Hepatic stellate cell (primary cell): ENCODE results near the gene AK8.
"Not testable (repeated sequence)": the region's sequence is repeated elsewhere in the genome, so short reads cannot be mapped to it uniquely, and the experiment has no call there.

ENCODE experiments used
- DNase-seq: peaks from one replicate; pipeline ENCODE4 v3.0.0; 2011; ENCODE audit warnings: low spot score

Gene AK8

DNA sequence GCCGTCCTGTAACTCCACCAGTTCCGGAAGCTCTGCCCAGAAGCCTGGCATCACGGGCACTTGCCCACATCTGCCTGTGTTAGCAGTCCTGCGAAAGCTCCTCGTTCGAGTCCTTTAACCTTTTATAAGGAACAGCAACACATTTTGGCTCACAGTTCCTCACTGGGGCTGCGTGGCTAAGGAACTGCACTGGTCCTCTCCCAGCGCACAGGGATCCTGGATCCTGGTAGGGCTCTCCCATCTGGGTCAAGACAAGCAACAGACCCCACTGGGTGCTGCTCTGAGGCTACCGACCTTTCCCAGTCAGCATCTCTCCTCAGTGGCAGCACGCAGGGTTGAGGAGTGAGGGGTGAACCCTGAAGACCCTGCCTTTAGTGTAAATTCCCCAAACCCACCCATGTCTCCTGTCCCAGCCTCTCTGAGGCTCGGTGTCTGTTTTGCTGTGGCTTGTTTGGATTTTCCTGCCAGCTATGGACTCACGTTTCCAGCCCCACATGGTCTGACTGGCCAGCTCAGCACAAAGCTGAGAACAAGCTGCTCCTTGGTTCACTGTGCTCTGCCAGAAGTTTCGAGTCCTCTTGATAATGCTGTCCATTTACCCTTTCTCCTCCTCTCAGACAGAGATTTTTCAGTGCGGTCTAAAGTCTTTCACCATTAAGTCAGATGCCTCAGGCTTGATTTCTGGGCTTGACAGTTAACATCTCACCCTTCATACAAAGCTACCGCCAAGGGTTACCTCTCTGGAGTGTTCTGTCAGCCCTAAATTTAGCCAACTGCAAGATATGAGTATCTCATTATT is 80.0 kb downstream of the AK8 start:
- DNase-seq: no peak

GRCh38 chr9:132795511-132796303 is 82.4 kb downstream of the AK8 start:
- no peak for DNase-seq

DNA sequence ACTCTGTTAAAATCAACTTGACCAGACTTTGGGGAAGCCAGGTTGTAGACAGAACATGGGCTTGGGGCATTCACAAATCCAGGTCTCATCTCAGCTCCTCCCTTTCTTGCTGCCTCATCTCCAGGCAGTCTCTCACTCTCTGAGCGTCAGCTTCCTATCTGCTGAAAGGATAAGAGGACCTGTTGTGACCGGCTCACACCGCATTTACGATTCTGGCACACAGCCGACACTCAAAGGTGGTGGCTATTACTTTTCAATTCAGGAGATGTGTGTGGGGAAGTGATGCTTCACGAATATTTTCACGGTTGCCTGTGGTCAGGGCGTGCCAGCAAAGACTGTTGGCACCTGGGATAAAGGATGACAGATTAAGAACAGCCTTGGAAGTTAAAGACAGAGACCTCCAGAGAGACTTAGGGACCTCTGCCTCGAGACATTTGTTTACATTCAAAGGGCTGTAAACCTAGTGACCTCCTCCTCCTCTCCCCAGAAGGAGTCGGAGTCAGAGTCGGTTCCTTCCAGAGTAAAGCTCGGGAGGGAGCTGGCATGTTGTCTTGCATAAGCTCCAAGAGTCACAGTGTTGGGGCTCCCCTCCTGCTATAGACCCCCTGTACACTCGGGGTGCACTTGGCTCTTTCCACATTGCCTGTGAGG is 83.2 kb downstream of the AK8 start:
- DNase-seq: no peak

DNA sequence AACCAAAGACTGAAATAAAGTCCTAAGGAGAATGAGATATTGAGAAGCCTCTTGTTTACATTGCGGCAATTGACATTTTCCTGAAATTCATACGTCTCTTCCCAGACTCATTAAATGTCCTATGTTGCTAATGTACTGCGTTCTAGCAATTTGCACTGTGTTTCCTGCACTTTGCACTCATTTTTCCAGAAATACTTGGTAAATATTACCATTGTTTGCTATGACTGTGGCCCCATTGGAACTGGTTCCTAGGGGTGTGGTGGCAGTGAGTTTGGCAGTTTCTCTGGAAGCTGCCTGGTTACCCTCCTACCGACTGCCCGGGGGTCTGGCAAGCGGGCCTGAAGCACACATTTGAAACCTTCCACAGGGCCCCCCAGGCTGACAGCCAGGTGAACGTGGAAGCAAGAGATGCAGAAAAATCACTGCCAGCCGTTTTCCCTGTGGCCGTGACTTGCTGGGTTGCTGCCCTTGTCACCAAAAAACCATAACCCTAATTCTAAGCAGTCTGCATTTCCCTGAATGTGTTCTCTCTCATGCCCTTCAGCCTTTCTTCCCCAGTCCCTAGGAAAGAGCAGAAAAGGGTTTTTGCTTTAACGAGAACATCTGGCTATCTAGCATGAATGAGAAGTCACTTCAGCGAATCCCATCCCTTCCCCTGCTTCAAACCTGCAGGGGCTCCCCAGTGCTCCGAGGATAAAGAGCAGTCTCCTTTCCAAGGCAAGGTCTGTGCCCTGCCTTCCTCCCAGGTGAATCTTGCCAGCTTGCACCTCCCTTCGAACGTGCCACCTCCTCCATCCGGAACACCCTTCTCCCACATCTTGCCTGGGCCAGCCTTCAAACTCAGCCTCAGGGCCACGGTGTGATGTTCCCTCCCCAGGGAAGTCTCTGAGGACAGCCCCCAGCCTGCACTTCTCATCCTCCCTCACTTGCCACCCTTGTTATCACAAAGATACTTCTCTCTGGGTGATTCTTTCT is 84.2 kb downstream of the AK8 start:
- DNase-seq: no peak

DNA sequence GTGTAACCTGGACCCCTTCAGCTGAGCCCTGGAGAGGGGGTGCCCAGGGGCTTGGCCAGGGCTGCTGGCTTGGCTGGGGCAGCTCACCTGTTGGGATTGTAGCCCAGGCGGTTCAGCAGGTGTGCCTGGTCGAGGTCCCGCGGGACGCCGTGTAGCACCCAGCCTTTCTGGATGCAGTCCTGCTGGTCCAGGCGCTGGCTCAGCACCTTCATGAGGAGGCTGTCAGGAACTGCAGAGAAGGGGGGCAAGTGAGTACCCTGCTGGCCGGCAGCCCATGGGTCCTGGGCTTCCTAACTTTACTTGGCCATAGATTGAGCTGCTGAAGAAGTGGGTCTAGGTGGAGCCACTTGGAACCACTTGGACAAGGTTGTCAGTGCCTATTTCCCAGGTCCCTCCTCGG is 85.5 kb downstream of the AK8 start:
- DNase-seq: no peak

GRCh38 chr9:132791699-132792240 is 86.3 kb downstream of the AK8 start:
- DNase-seq: no peak

DNA sequence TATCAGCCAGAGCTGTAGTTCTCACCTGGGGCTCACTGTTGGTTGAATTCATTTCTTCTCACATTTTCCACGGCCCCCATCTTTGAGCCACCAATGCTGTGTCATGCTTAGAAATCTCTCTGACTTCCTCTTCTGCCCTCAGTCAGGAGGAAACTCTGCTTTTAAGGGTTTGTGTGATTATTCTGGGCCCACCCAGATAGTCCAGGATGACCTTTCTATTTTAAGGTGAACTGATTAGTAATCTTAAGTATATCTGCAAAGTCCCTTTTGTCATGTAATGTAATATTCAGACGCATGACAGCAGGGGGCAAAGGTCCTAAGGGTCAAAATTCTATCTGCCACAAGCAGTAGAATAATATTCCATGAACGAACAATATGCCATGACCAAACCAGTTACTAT is 88.4 kb downstream of the AK8 start:
- DNase-seq: no peak

DNA sequence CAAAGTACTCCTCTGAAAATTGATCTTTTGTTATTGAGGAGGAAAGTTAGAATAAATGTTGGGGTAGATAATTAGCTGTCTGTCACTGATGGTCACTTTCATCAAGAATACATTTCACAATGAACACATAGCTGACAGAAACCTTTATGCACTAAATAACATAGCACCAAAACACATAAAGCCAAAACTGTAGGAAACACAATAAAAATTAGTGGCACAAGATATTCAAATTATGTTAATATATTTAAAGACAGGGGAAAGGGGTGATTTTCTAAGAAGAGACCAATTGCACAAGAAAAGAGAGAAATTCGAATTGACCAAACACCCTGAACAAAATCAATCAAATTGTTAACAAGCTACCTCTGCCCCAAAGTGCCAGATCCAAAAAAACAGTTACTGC is 89.7 kb downstream of the AK8 start:
- DNase-seq: no peak

DNA sequence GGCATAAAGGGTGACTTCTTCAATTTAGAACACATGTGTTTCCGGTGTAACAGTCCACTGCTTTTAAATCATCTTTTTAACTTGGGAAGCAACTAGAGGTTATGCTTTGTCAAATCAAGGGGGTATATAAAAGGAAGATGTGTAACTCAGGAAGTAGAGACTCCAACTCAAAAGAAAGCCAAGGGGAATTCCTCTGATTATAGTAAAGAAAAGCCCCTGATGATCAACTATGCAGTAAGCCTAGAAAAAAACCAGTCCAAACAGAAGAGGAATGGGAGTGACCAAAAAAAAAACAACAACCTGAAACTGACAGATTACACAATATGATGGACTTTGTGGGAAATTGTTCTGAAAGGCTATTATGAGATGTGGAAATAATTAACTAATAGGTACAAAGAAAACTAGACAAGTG is 90.3 kb downstream of the AK8 start:
- DNase-seq: no peak

DNA sequence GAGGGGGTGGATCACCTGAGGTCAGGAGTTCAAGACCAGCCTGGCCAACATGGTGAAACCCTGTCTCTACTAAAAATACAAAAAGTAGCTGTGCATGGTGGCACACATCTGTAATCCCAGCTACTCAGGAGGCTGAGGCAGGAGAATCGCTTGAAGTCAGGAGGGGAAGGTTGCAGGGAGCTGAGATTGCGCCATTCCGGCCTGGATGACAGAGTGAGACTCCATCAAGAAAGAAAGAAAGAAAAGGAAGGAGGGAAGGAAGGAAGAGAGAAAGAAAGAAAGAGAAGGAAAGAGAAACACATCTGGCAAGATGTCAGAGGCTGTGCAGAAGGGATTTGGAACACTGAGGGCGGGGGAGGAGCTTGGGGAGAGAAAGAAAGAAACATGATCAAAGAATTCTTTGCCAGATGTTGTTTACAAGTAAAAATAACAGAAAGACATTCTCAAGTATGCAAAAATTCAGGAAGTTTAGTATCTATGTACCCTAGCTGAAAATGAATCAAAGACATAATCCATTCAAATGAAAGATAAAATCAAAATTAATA is 93.7 kb downstream of the AK8 start:
- DNase-seq: no peak

DNA sequence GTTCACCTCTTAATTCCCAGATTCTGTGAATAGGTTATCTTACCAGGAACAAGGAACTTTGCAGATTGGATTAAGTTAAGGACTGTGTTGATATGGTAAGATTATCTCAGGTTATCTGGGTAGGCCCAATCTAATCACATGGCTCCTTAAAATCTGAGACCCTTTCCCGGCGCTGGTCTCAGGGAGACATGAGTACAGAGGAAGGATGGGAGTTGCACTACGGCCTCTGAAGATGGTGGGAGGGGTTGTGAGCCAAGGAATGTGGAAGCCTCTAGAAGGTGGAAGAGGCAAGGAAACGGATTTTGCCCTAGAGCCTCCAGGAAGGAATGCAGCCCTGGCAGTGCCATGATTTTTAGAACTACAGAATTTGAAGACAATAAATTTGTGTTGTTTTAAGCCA is 95.1 kb downstream of the AK8 start:
- DNase-seq: no peak

- no peak for DNase-seq
These were observed 96.0 kb downstream of the AK8 start for GRCh38 chr9:132782037-132782436.

- DNase-seq: no peak
These were observed 97.7 kb downstream of the AK8 start for GRCh38 chr9:132780230-132781007.

GRCh38 chr9:132776891-132777290 is 101.2 kb downstream of the AK8 start:
- no peak for DNase-seq

DNA sequence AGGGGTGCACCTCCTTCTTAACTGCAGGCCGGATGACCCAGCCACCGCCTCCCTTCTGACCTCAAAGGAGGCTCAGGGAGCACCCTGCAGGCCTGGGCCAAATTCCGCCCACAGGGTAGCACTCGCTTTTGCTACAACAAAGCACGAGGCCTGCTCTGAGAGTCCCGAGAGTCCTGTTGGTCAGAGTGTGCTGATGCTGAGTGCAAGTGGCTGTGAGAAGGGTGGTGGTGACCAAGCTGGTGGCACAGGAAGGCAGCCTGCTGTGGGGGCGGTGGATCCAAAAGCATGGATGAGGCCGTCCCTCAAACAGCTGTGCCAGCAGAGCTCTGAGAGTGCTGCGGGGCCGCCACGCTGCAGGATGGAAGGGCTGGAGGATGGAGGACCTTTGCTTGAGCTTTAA is 101.8 kb downstream of the AK8 start:
- no peak for DNase-seq

DNA sequence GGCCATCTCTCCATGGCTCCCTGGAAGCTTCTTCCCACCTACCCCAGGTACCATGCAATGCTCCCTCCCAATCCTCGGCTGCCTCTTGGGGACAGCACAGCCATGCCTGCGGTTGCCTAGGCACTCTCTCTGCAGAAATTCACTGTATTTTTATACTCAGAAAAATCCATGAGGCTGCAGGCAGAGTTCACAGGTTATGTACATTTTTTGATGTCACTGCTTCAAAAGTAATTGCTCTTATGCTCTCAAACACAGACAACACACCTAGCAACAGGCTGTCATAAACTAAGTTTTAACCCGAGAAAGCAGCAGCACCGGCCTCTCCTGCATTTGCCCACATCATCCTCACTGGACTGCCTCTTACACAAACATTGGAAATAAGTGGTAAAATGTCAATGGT is 102.4 kb downstream of the AK8 start:
- DNase-seq: no peak

- no peak for DNase-seq
These were observed 103.2 kb downstream of the AK8 start for GRCh38 chr9:132774886-132775285.

GRCh38 chr9:132773764-132774339 is 104.2 kb downstream of the AK8 start:
- DNase-seq: no peak

- DNase-seq: no peak
These were observed 105.0 kb downstream of the AK8 start for GRCh38 chr9:132773093-132773492.

DNA sequence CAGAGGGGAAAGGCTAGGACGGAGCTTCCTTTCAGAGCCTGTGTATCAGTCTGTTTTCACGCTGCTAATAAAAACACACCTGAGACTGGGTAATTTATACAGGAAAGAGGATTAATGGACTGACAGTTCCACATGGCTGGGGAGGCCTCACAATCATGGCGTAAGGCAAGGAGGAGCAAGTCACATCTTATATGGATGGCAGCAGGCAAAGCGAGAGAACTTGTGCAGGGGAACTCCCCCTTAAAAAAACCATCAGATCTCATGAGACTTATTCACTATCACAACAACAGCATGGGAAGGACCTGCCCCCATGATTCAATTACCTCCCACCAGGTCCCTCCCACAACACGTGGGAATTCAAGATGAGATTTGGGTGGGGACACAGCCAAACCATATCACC is 106.3 kb downstream of the AK8 start:
- not testable (repeated sequence) for DNase-seq
